ENCODE measurements around the gene ITPKB. TPM values are rescaled to one million over a fixed set of nuclear protein-coding genes. Genes with fewer than 3 reads are reported as not detected.
A peak's percentile ranks its signal among the peaks of the same experiment; 100 is the strongest.

The ITPKB gene
- total RNA-seq, 5 donors from 2014 or later (not counting 1 experiment from before 2014, with no cell fraction given), result 153 to 351 (median 179) TPM

DNA sequence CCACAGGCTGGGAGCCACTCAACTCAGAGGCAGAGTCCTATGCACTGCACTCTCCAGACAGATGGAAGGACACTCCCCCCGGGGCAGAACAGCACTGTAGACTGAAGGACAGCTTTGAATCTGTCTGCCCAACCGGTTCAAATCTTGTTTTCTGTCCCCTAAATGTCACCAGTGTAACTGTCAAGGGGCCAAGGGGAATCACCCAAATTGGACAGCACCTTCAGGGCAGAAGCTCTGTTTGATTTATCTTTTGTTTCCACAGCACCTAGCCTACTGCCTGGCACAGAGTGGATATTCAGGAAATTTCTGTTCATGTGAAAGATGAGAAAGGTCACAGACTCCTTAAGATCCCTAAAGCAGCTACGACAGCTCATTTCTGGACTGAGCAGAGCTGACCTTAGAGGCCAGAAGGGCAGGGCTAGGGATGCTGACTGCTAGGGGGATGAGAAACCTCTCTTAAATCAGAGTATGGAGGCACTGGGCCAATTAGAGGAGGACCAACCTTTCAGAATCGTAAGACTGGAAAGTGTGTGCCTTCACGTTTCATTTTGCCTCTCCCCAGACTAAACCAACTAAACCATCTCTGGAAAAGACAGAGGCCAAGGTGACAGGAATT, 41.0 kb downstream of the ITPKB start:
- Histone ChIP-seq H3K4me3 (ENCODE audit: control insufficient read depth in 1 of 2, extremely low read depth in 1 of 2, low read length in 1 of 2) (no peak overlapping the region), H3K27me3 (replicated peaks in 1 of 2; ENCODE audit: control insufficient read depth in 2 of 2, extremely low read depth in 1 of 2, insufficient read depth in 2 of 2, low read length in 1 of 2) (no peaks in the 10 kb centered on the region), H3K36me3 (ENCODE audit: control insufficient read depth in 2 of 2, extremely low read depth in 1 of 2, insufficient read depth in 1 of 2, low read length in 1 of 2) (peaks cover 10 to 54% of the 10 kb centered on the region in 2 donors), H3K9me3 (no peaks in the 10 kb centered on the region), H3K27ac (ENCODE audit: low read length) (peak overlapping the region; percentile 27), H3K4me1 (ENCODE audit: control insufficient read depth in 1 of 2, extremely low read depth in 1 of 2, insufficient read depth in 2 of 2, low read length in 2 of 2) (peaks cover 73 to 85% of the 10 kb centered on the region in 2 experiments)
- H3K36me3 Mint-ChIP-seq, result peaks cover 22% of the 10 kb centered on the region
- 19% methylated on average over 2 of the region's 5 CpGs for whole genome bisulfite sequencing (ENCODE audit: insufficient coverage)
- ChIA-PET POLR2A (interaction anchor here in 1 of 2 donors (0.6 kb wide), 1 partner anchor 113 kb away, joined by 3 read pairs; no protein-coding TSS in a partner anchor), CTCF (no interaction called here)
- DNase-seq, result no peak
- H3K27me3 Mint-ChIP-seq, result no peaks in the 10 kb centered on the region
- H3K27ac Mint-ChIP-seq, result peak overlapping the region; percentile 91 to 94
- H3K4me3 Mint-ChIP-seq, result peak overlapping the region in 1 of 3 donors; percentile 76
- peak in 1 of 4 experiments; percentile 3 for ATAC-seq (replicated peaks in 1 of 4)
- H3K4me1 Mint-ChIP-seq, result peaks cover 94 to 100% (median 96%) of the 10 kb centered on the region in 3 donors
- no peaks in the 10 kb centered on the region for H3K9me3 Mint-ChIP-seq

DNA sequence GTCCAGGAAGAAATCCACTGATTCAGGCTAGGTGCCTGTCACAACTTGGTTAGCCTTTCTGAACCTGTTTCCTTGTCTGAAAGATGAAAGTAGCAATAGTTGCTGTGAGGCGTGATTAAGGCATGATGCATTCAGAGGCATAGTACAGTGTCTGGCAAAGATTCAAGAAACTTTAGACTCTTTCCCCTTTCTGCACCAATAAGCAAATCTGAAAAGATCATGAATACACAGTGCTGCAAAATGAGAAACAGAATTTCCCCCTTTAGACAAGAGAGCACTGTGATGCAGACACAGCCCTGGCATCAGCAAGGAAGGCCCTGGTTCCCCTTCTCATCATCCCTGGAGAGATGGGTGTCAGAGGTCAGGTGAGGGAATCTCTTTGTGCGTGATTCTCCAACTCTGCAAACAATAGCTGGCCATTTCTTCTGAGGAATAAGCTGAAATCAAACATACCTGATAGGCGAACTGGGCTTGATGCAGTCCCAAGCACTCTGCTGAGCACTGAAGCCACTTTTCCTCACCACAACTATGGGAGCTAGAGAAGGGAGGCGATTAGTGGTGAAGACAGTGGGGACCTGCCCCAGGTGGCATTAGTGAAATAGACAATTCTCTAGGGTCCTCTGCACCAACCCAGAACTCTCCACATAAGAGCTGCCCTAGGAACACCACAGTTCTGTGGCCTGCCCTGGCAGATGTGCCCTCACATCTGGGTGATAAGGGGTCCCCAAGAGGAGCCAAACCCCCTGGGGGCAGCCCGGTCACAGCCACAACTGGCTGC, 41.7 kb downstream of the ITPKB start:
- WGBS (ENCODE audit: insufficient coverage), result 47% methylated on average over 1 of the region's 5 CpGs
- no peaks in the 10 kb centered on the region for H3K9me3 Mint-ChIP-seq
- H3K36me3 Mint-ChIP-seq, result peaks cover 29% of the 10 kb centered on the region
- peaks cover 94 to 100% (median 96%) of the 10 kb centered on the region in 3 donors for H3K4me1 Mint-ChIP-seq
- Histone ChIP-seq H3K27ac (ENCODE audit: low read length) (peak overlapping the region; percentile 27), H3K4me1 (ENCODE audit: control insufficient read depth in 1 of 2, extremely low read depth in 1 of 2, insufficient read depth in 2 of 2, low read length in 2 of 2) (peaks cover 73 to 84% of the 10 kb centered on the region in 2 experiments), H3K27me3 (replicated peaks in 1 of 2; ENCODE audit: control insufficient read depth in 2 of 2, extremely low read depth in 1 of 2, insufficient read depth in 2 of 2, low read length in 1 of 2) (no peaks in the 10 kb centered on the region), H3K4me3 (ENCODE audit: control insufficient read depth in 1 of 2, extremely low read depth in 1 of 2, low read length in 1 of 2) (no peak overlapping the region), H3K36me3 (ENCODE audit: control insufficient read depth in 2 of 2, extremely low read depth in 1 of 2, insufficient read depth in 1 of 2, low read length in 1 of 2) (peaks cover 15 to 61% of the 10 kb centered on the region in 2 donors), H3K9me3 (no peaks in the 10 kb centered on the region)
- H3K27ac Mint-ChIP-seq, result peak overlapping the region; percentile 91 to 94
- H3K27me3 Mint-ChIP-seq, result no peaks in the 10 kb centered on the region
- POLR2A ChIA-PET, result interaction anchor here (0.5 to 0.9 kb wide), 4 partner anchors 8 to 1761 kb away, joined by 3 to 4 read pairs (median 3); no protein-coding TSS in a partner anchor
- CTCF ChIA-PET, result interaction anchor here (0.6 to 1.0 kb wide), 2 partner anchors 64 to 71 kb away, joined by 3 read pairs; no protein-coding TSS in a partner anchor
- ATAC-seq (replicated peaks in 1 of 4) (peak; percentile 61 to 79 (median 69)), DNase-seq (peak in 1 of 35 experiments; percentile 65)
- H3K4me3 Mint-ChIP-seq, result peak overlapping the region; percentile 28 to 76 (median 41)

DNA sequence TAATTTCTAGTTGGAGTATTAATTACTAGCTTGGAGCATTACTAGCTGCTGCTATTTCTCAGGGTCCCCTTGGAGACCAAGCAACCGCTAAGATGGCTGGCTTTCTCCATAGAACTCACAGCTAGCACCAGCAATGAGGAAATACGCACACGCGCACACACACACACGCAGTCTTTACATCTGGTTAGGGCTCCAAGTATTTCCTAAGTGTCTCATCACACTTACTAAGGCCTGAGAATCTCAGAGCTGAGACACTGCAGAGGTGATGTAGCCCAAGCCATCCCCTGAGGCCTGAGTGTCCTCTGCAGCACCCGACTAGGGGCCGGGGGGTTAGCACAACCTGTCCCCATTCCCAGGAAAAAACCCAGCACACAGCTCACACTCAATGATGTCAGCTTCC, 42.5 kb downstream of the ITPKB start:
- Histone ChIP-seq H3K9me3 (no peaks in the 10 kb centered on the region), H3K4me3 (ENCODE audit: control insufficient read depth in 1 of 2, extremely low read depth in 1 of 2, low read length in 1 of 2) (no peak overlapping the region), H3K27ac (ENCODE audit: low read length) (peak overlapping the region; percentile 27), H3K27me3 (replicated peaks in 1 of 2; ENCODE audit: control insufficient read depth in 2 of 2, extremely low read depth in 1 of 2, insufficient read depth in 2 of 2, low read length in 1 of 2) (no peaks in the 10 kb centered on the region), H3K4me1 (ENCODE audit: control insufficient read depth in 1 of 2, extremely low read depth in 1 of 2, insufficient read depth in 2 of 2, low read length in 2 of 2) (peaks cover 75 to 84% of the 10 kb centered on the region in 2 experiments), H3K36me3 (ENCODE audit: control insufficient read depth in 2 of 2, extremely low read depth in 1 of 2, insufficient read depth in 1 of 2, low read length in 1 of 2) (peaks cover 15 to 67% of the 10 kb centered on the region in 2 donors)
- Mint-ChIP-seq H3K27ac (peak overlapping the region; percentile 91 to 94), H3K9me3 (no peaks in the 10 kb centered on the region), H3K36me3 (peaks cover 29% of the 10 kb centered on the region), H3K4me3 (peak overlapping the region in 1 of 3 donors; percentile 76), H3K27me3 (no peaks in the 10 kb centered on the region), H3K4me1 (peaks cover 94 to 100% (median 96%) of the 10 kb centered on the region in 3 donors)
- ATAC-seq (replicated peaks in 1 of 4), result peak in 1 of 4 experiments; percentile 2
- 92% methylated on average over 7 of the region's 7 CpGs for WGBS (ENCODE audit: insufficient coverage)
- ChIA-PET POLR2A (interaction anchor here (0.6 to 0.9 kb wide), 3 partner anchors 9 to 288 kb away, joined by 3 to 6 read pairs (median 3); no protein-coding TSS in a partner anchor), CTCF (interaction anchor here (0.6 to 1.0 kb wide), 3 partner anchors 19 to 70 kb away, joined by 3 read pairs; no protein-coding TSS in a partner anchor)
- no peak for DNase-seq

DNA sequence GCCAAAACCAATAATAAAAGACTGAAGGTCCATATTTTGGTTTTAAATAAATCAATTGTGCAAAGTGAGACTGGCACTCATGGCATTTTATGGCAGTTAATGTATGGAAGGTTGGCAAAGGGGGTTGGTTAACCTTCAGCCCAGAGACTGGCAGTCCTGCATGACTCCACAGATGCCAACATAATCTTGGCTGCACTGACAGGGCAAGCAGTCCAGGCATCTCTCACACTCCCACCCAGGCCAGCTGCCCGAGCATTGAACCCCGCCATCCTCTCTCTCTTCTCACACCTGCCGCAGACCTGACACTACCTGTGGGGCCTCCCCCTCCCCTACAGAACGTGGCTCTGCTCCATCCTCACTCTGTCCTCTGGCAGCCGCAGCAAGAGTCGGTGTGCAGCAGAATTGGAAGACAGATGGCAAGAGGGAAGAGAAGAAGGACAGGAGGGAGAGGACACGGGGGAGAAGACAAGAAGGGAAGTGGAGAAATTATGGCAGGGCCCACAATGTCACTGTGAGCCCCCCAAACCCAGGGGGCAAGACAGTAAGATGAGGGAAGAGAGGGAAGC, 43.7 kb downstream of the ITPKB start:
- ATAC-seq (replicated peaks in 1 of 4) (no peak), DNase-seq (no peak)
- POLR2A ChIA-PET, result interaction anchor here in 1 of 2 donors (0.6 kb wide), 1 partner anchor 50 kb away, joined by 8 read pairs; no protein-coding TSS in a partner anchor
- CTCF ChIA-PET, result interaction anchor here in 1 of 2 donors (1.1 kb wide), 1 partner anchor 48 kb away, joined by 3 read pairs; no protein-coding TSS in a partner anchor
- Histone ChIP-seq H3K27ac (ENCODE audit: low read length) (peak overlapping the region; percentile 27), H3K27me3 (replicated peaks in 1 of 2; ENCODE audit: control insufficient read depth in 2 of 2, extremely low read depth in 1 of 2, insufficient read depth in 2 of 2, low read length in 1 of 2) (no peaks in the 10 kb centered on the region), H3K9me3 (no peaks in the 10 kb centered on the region), H3K4me1 (ENCODE audit: control insufficient read depth in 1 of 2, extremely low read depth in 1 of 2, insufficient read depth in 2 of 2, low read length in 2 of 2) (peaks cover 75 to 86% of the 10 kb centered on the region in 2 experiments), H3K4me3 (ENCODE audit: control insufficient read depth in 1 of 2, extremely low read depth in 1 of 2, low read length in 1 of 2) (no peak overlapping the region), H3K36me3 (ENCODE audit: control insufficient read depth in 2 of 2, extremely low read depth in 1 of 2, insufficient read depth in 1 of 2, low read length in 1 of 2) (peaks cover 15 to 68% of the 10 kb centered on the region in 2 donors)
- Mint-ChIP-seq H3K36me3 (peaks cover 31% of the 10 kb centered on the region), H3K4me1 (peaks cover 97 to 100% (median 98%) of the 10 kb centered on the region in 3 donors), H3K4me3 (peak overlapping the region in 1 of 3 donors; percentile 76), H3K27me3 (no peaks in the 10 kb centered on the region), H3K27ac (peak overlapping the region; percentile 86 to 93), H3K9me3 (no peaks in the 10 kb centered on the region)
- WGBS (ENCODE audit: insufficient coverage), result 84% methylated on average over 3 of the region's 7 CpGs

DNA sequence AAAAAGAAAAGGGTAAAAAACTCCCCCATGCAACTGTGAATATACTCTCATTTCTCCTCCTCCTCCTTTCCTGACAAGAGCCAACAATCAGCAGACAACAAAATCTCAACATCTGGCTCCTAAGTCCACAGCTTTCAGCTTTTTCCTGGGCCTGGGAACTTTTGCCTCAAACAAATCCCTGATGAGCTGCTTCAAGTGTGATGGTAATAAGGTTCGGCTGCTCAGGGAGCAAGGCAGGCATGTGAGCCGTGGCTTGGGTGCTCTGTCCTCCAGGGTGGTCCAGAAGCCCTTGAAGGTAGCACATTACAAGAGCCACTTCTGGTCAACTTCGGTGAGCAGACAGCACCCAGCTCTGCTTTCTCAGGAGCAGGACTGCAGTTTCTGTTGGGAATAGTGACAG, 46.3 kb downstream of the ITPKB start:
- DNase-seq, result no peak
- Histone ChIP-seq H3K36me3 (ENCODE audit: control insufficient read depth in 2 of 2, extremely low read depth in 1 of 2, insufficient read depth in 1 of 2, low read length in 1 of 2) (peaks cover 15 to 64% of the 10 kb centered on the region in 2 donors), H3K4me1 (ENCODE audit: control insufficient read depth in 1 of 2, extremely low read depth in 1 of 2, insufficient read depth in 2 of 2, low read length in 2 of 2) (peaks cover 76 to 84% of the 10 kb centered on the region in 2 experiments), H3K27me3 (replicated peaks in 1 of 2; ENCODE audit: control insufficient read depth in 2 of 2, extremely low read depth in 1 of 2, insufficient read depth in 2 of 2, low read length in 1 of 2) (no peaks in the 10 kb centered on the region), H3K9me3 (no peaks in the 10 kb centered on the region), H3K4me3 (ENCODE audit: control insufficient read depth in 1 of 2, extremely low read depth in 1 of 2, low read length in 1 of 2) (no peak overlapping the region), H3K27ac (ENCODE audit: low read length) (peak overlapping the region; percentile 37)
- Mint-ChIP-seq H3K27ac (peak overlapping the region; percentile 90 to 93), H3K4me1 (peaks cover 98 to 100% (median 100%) of the 10 kb centered on the region in 3 donors), H3K4me3 (peak overlapping the region in 1 of 3 donors; percentile 67), H3K36me3 (peaks cover 34% of the 10 kb centered on the region), H3K27me3 (no peaks in the 10 kb centered on the region), H3K9me3 (no peaks in the 10 kb centered on the region)
- CTCF ChIA-PET, result interaction anchor here (0.6 to 2.0 kb wide), 6 partner anchors 9 to 124 kb away, joined by 3 to 7 read pairs (median 4); no protein-coding TSS in a partner anchor
- POLR2A ChIA-PET, result interaction anchor here in 1 of 2 donors (1.0 kb wide), 1 partner anchor 10 kb away, joined by 4 read pairs; no protein-coding TSS in a partner anchor
- ATAC-seq (replicated peaks in 1 of 4), result no peak
- WGBS (ENCODE audit: insufficient coverage), result 88% methylated on average over 3 of the region's 3 CpGs

Measured in T-cell (primary cell).